HG02870 (cell line): Measurements from ENCODE around the gene MYL5.
"Not testable (repeated sequence)": the region's sequence is repeated elsewhere in the genome, so short reads cannot be mapped to it uniquely, and the experiment has no call there.

Experiments used
- ATAC-seq: cut with Tn5 transposase; IDR thresholded peaks from one replicate; pipeline ENCODE4 v1.9.1; 2021; ENCODE audit warnings: mild to moderate bottlenecking, moderate library complexity; ENCODE audit not compliant: unreplicated experiment

The MYL5 gene

GRCh38 chr4:656436-657337, 17.7 kb upstream of the MYL5 start:
- ATAC-seq: no peak

GRCh38 chr4:657338-657833, 17.0 kb upstream of the MYL5 start:
- no peak for ATAC-seq

GRCh38 chr4:657834-658667, 16.3 kb upstream of the MYL5 start:
- ATAC-seq: no peak

DNA sequence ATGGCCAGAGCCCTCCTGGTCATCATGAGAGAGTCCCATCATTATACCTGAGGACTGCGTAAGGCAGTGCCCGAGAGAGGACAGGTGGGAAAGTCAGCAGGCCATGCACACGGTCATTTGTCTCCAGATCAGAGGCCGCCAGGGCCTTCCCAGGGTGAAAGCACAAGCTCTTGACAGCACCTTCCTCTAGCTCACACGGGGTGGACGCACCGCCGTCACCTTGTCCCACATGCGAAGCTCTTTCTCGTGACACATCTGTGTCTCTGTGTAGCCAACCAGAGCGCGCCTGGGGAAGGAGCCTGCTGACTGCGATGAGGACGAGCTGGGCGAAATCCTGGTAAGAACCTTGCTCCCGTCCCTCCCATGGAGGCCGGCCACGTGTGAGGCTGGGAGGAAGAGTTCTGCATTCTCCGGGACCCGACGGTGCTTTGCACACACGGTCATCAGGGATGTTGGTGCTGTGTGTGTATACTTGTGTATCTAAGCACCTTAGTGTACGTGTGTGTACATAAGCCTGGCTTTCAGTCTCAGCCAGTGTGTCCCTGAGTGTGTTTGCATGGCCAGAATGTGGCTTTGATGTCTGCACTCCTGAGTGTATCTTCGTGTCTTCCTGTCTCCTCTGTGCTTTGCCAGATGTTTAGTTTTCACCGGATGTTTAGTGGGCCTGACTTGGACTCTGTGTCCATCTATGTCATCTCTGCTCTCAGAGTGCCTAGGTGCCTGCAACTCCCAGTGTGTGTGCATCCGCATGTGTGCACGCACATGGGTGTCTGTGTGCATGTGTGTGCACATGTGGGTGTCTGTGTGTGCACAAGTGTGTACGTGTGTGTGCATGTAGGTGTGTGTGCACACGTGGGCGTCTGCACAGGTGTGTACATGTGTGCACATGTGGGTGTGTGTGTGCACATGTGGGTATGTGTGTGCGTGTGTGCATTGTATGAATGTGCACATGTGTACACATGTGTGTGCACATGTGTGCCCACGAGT, 15.4 kb upstream of the MYL5 start:
- ATAC-seq: no peak

- ATAC-seq: no peak
Measured at GRCh38 chr4:659851-660250, 14.5 kb upstream of the MYL5 start.

DNA sequence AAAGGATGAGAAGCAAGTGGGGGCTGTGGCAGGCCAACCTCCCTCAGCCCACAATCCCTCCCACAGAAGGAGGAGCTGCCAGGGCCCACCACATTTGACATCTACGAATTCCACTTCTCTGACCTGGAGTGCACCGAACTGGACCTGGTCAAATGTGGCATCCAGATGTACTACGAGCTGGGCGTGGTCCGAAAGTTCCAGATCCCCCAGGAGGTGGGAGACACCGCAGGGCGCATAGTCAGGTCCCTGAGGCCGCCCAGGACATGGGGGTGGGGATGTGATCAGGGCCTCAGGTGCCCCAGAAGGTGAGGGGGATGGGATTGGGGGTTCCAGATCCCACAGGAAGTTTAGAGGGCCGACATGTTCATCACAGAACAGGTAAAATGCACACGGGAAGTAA, 13.9 kb upstream of the MYL5 start:
- no peak for ATAC-seq

DNA sequence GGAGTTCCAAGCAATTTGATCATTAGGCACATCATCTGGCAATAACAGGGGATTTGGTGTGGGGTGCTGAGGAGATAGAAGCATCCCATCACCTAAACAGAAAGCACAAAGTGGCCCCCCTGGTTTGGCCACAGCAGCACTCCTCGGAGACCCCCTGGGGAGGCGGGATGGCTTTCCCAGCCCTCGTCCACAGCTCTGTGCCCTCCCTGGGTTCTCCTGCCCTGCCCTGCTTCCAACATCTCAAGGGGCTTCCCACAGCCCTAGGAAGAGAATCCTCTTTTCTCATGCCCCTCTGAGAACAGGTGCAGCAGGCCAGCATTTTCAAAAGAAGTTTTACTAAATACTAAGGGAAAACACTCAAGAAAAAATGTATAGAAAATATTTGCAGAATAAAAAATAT, 13.1 kb upstream of the MYL5 start:
- no peak for ATAC-seq

- ATAC-seq: no peak
Measured at GRCh38 chr4:661881-662761, 12.2 kb upstream of the MYL5 start.

DNA sequence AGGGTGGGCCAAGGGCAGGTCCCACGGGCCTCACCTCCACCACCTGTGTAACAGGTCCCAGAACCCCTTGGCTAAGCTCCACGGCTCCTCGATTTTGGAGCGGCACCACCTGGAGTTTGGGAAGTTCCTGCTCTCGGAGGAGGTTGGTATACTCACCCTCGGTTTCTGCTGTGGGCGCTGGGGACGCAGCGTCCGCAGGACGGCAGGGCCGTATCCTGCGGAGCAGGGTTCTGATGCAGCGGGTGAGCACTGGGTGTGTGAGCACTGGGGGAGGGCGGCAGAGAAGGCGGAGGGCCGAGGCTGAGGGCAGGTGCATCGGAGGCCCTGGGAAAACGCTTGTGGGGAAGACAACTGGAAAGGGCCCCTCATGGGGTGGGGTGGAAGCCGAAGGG, 11.3 kb upstream of the MYL5 start:
- peak; percentile 25 for ATAC-seq

- peak; percentile 71 for ATAC-seq
Measured at GRCh38 chr4:663438-664428, 10.6 kb upstream of the MYL5 start.

- ATAC-seq: no peak
Measured at GRCh38 chr4:664713-665231, 9.6 kb upstream of the MYL5 start.

DNA sequence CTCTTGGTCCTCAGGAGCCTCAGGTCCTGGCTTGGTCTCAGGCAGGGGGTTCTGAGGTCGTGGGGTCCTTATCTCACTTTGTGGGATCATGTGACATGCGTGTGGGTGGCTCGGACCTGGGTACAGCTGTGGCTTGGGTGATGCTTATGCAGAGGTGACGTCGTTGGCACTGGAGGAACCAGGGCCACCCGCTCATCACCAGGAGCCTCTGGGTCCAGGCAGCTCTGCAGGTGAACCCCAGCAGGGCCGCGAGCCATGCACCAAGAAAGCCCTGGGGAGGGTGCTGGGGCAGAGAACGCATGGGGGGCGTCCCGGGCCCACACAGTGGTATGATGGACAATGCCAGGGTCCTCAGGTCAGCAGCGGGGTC, 9.0 kb upstream of the MYL5 start:
- no peak for ATAC-seq

DNA sequence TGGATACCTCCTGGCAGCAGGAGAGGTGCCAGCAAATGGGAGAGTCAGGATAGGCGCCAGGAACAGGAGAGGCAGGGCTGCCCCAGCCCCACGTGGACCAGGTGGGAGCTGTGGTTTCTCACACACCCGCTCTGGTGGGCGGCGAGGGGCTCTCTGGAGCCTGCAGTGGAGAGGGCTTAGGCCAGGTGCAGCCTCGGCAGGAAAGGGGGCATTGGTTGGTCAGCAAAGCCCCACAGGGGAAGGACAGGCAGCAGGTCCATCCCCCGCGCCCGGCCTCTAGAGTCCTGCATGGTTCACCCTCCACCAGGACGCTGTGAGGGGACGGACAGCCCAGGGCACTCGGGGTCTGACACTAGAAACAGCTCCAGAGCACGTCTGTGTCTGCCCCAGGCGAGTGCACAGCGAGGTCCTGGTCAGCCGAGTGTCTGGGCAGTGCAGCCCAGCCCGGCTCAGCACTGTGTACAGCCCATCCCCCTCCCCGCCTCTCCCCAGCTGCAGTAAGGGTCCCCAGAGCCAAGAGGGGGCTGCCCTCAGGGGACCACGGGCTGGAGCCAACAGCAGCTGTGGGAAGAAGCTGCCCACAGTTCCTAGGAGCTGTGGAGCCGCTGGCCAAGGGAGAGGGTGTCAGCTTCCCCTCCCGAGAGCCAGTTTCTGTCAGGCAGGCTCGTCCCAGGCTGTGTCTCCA, 8.4 kb upstream of the MYL5 start:
- ATAC-seq: no peak

- ATAC-seq: no peak
Measured at GRCh38 chr4:666436-666810, 7.9 kb upstream of the MYL5 start.

GRCh38 chr4:666822-667544, 7.4 kb upstream of the MYL5 start:
- ATAC-seq: no peak

DNA sequence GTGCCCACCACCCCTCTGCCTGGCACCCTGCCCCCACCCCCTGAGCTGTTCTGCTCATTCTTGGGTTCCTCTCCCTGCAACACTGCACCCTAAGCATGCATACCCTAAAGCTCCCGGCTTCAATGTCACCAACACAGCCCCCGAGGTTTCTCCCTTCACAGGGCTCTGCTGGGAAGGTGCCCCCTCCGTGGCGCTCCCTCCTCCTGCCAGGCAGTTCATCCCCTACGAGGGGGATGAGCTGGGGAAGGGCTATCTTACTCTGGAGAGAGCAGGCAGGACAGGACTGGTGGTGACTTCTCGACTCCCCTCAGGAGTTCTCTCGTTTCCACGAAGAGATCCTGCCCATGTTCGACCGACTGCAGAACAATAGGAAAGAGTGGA, 6.8 kb upstream of the MYL5 start:
- no peak for ATAC-seq

DNA sequence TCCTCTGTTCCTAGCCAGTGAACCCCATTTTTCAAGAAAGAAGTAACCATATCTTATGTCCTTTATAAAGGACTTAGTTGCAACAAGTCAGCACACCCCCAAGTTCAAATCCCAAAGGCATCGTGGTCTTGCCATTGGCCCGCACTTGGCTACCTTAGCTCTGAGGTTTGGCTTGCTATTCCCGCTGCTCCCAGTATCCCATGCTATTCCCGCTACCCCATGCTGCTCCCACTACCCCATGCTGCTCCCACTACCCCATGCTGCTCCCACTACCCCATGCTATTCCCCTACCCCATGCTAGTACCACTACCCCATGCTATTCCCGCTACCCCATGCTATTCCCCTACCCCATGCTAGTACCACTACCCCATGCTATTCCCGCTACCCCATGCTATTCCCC, 6.1 kb upstream of the MYL5 start:
- not testable (repeated sequence) for ATAC-seq
